Natural killer cell (primary cell): ENCODE data around the gene ARG1. TPM values are rescaled to one million over a fixed set of nuclear protein-coding genes. Genes with fewer than 3 reads are reported as not detected.

Source experiments
- ATAC-seq, 3 donors: fragments of 150-1000 bp in 2 of 3; fragments of 200-7000 bp in 1 of 3; cut with Tn5 transposase; 1 replicate in 1 of 3; 2 replicates in 2 of 3; pipeline ENCODE4 v1.10.0; 2021; ENCODE audit warnings: mild to moderate bottlenecking in 2 of 3, moderate library complexity in 2 of 3
- DNase-seq, 2 donors: peaks; one replicate each; pipeline versions ENCODE4 v3.0.0 to v3.0.0-alpha.2; 2013 to 2021; ENCODE audit warnings: mixed read lengths in 1 of 2
- H3K27ac ChIP-seq: one replicate; pipeline ENCODE4 v1.5.1; 2013; ENCODE audit warnings: mild to moderate bottlenecking, low read length
- H3K27me3 ChIP-seq: one replicate; pipeline ENCODE4 v1.6.1; 2013; ENCODE audit warnings: low read length; ENCODE audit not compliant: control insufficient read depth, insufficient read depth
- H3K36me3 ChIP-seq: one replicate; pipeline ENCODE4 v1.6.1; 2013; ENCODE audit warnings: low read length; ENCODE audit not compliant: control insufficient read depth, insufficient read depth
- H3K4me1 ChIP-seq: one replicate; pipeline ENCODE4 v1.6.1; 2013; ENCODE audit warnings: low read length; ENCODE audit not compliant: control insufficient read depth, insufficient read depth
- H3K4me3 ChIP-seq: one replicate; pipeline ENCODE4 v1.5.1; 2013; ENCODE audit warnings: low read length
- H3K9me3 ChIP-seq: one replicate; pipeline ENCODE4 v1.6.1; 2013; ENCODE audit warnings: low read length; ENCODE audit not compliant: control insufficient read depth, insufficient read depth
- H3K27ac Mint-ChIP-seq, 2 donors: one replicate each; pipeline ENCODE4 v1.8.0; 2022; ENCODE audit warnings: mild to moderate bottlenecking in 2 of 2, mixed read lengths in 2 of 2, moderate library complexity in 1 of 2
- H3K27me3 Mint-ChIP-seq, 2 donors: one replicate each; pipeline ENCODE4 v1.8.0; 2022; ENCODE audit warnings: low read depth in 2 of 2, mixed read lengths in 2 of 2
- H3K36me3 Mint-ChIP-seq: one replicate; pipeline ENCODE4 v1.8.0; 2022; ENCODE audit warnings: mixed read lengths
- H3K4me1 Mint-ChIP-seq, 2 donors: one replicate each; pipeline ENCODE4 v1.8.0; 2022; ENCODE audit warnings: mixed read lengths in 2 of 2
- H3K4me3 Mint-ChIP-seq: one replicate; pipeline ENCODE4 v1.8.0; 2022; ENCODE audit warnings: mild to moderate bottlenecking, moderate library complexity, mixed read lengths
- H3K9me3 Mint-ChIP-seq, 2 donors: one replicate each; pipeline ENCODE4 v1.8.0; 2022; ENCODE audit warnings: mixed read lengths in 2 of 2
- WGBS: methylation state at CpG from one replicate; pipeline ENCODE4 v1.1.7; 2013; ENCODE audit warnings: missing lambda C conversion rate; ENCODE audit not compliant: insufficient coverage; 5-methylcytosine and 5-hydroxymethylcytosine counted together
- intact Hi-C: fragments of 100-400 bp; cut with micrococcal nuclease; formaldehyde crosslinking; loops from one replicate; pipeline ENCODE4 v1.14.2; 2022
- total RNA-seq, 4 donors: library from RNA; stranded (reverse); fragments of 120-200 nt in 1 of 4; gene quantifications; one replicate each; pipeline versions ENCODE4 v1.2.3 to v1.2.4, GENCODE V29; 2013 to 2022
- TF ChIP-seq, protein P1 (sequence below): fragments of 200-600 bp; IDR thresholded peaks from one replicate; pipeline ENCODE4 v1.8.0; 2022; ENCODE audit warnings: antibody characterized with exemption

Gene ARG1
- total RNA-seq, 3 donors from 2014 or later (not counting 1 experiment from before 2014, with no cell fraction given), result not detected

GRCh38 chr6:131565056-131565455, 8.0 kb upstream of the ARG1 start:
- H3K36me3 ChIP-seq, result no peaks in the 10 kb centered on the region
- H3K4me3 Mint-ChIP-seq, result no peak overlapping the region
- H3K27me3 Mint-ChIP-seq, result peaks cover 6 to 9% of the 10 kb centered on the region in 2 donors
- H3K27ac ChIP-seq, result no peak overlapping the region
- no peak overlapping the region for H3K4me3 ChIP-seq
- no peaks in the 10 kb centered on the region for H3K9me3 ChIP-seq
- TF ChIP-seq, protein P1, sequence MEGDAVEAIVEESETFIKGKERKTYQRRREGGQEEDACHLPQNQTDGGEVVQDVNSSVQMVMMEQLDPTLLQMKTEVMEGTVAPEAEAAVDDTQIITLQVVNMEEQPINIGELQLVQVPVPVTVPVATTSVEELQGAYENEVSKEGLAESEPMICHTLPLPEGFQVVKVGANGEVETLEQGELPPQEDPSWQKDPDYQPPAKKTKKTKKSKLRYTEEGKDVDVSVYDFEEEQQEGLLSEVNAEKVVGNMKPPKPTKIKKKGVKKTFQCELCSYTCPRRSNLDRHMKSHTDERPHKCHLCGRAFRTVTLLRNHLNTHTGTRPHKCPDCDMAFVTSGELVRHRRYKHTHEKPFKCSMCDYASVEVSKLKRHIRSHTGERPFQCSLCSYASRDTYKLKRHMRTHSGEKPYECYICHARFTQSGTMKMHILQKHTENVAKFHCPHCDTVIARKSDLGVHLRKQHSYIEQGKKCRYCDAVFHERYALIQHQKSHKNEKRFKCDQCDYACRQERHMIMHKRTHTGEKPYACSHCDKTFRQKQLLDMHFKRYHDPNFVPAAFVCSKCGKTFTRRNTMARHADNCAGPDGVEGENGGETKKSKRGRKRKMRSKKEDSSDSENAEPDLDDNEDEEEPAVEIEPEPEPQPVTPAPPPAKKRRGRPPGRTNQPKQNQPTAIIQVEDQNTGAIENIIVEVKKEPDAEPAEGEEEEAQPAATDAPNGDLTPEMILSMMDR, result no peak
- no peaks in the 10 kb centered on the region for H3K36me3 Mint-ChIP-seq
- intact Hi-C loops, result no loop called here
- H3K4me1 Mint-ChIP-seq, result no peaks in the 10 kb centered on the region
- ATAC-seq, result no peak
- H3K27ac Mint-ChIP-seq, result no peak overlapping the region
- whole genome bisulfite sequencing, result 71% methylated on average over 1 of the region's 2 CpGs
- DNase-seq, result no peak
- no peaks in the 10 kb centered on the region for H3K4me1 ChIP-seq
- no peaks in the 10 kb centered on the region for H3K9me3 Mint-ChIP-seq
- H3K27me3 ChIP-seq, result no peaks in the 10 kb centered on the region

DNA sequence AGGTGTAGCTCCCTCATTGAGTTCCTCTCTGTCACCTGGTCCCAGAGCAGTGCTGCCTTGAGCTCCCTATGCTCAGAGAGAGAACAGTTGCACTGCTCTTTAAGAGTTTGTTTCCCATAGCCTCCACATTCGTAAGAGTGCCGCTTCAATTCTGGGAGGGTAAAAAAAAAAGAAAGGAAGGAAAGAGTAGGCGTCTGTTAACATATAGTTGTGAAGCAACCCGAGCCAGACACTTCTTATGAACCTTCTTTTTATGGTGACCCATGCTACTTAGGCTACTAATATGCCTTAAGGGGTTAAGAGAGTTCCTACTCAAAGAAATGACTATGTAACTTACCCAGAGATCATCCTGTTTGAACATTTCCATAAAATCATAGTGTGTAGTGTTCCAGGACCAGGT, 4.3 kb upstream of the ARG1 start:
- no peaks in the 10 kb centered on the region for H3K9me3 ChIP-seq

DNA sequence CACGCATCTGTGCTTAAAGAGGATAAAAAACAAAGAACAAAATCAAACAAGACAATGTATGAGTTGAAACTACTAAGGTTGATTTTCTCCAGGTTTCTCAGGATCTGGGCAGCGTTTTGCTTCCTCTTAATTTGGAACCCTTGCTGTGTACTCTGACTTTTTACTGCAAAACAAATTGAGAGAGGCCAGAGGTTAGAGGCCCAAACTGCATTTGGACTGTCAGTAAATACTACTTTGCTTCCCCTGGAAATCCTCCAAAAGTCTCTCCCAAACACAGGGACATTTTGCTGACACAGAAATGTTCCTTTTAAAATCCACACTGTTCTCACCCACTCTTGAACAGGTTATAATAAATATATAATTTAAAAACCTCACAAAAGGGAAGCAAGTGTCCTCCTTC, 1.1 kb downstream of the ARG1 start:
- H3K36me3 Mint-ChIP-seq, result peaks cover 8% of the 10 kb centered on the region

More for the DNA sequence above, 4.3 kb upstream of the ARG1 start:
- Histone ChIP-seq H3K27ac (no peak overlapping the region), H3K4me3 (no peak overlapping the region), H3K4me1 (no peaks in the 10 kb centered on the region), H3K27me3 (no peaks in the 10 kb centered on the region), H3K36me3 (no peaks in the 10 kb centered on the region)
- 60% methylated on average over 3 of the region's 4 CpGs for WGBS
- Mint-ChIP-seq H3K27me3 (peaks cover 2 to 4% of the 10 kb centered on the region in 2 donors), H3K36me3 (peaks cover 8% of the 10 kb centered on the region), H3K9me3 (no peaks in the 10 kb centered on the region), H3K27ac (no peak overlapping the region), H3K4me1 (no peaks in the 10 kb centered on the region), H3K4me3 (no peak overlapping the region)
- ATAC-seq (no peak), DNase-seq (no peak)
- intact Hi-C loops, result no loop called here
- TF ChIP-seq, protein P1, result no peak

DNA sequence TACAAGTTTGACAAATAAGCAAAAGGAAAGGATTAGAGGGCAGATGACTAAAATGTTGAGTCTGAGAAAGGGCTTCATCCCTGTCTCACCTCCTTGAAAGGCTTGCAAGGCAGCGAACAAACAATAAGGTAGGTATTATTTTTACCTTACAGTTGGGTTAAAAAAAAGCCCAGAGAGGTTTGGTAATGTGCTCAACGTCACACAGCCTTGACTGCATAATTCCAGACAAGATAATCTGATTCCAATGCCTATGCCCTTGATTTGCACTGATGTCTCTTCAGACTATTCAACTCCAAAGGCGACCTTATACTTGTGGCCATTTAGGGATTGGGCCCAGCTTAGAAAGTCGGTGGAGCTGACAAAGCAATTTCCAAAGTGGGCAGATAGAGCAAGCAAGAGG, 1.7 kb downstream of the ARG1 start:
- no peak for ATAC-seq
- WGBS, result 98% methylated on average over 4 of the region's 4 CpGs
- H3K36me3 Mint-ChIP-seq, result peaks cover 8% of the 10 kb centered on the region

More for the DNA sequence above, 1.1 kb downstream of the ARG1 start:
- Histone ChIP-seq H3K27ac (no peak overlapping the region), H3K9me3 (no peaks in the 10 kb centered on the region), H3K36me3 (peaks cover 7% of the 10 kb centered on the region), H3K4me3 (no peak overlapping the region), H3K4me1 (no peaks in the 10 kb centered on the region), H3K27me3 (no peaks in the 10 kb centered on the region)
- no peaks in the 10 kb centered on the region for H3K27me3 Mint-ChIP-seq
- intact Hi-C loops, result no loop called here
- DNase-seq (no peak), ATAC-seq (no peak)
- H3K9me3 Mint-ChIP-seq, result no peaks in the 10 kb centered on the region
- WGBS, result 97% methylated on average over 2 of the region's 2 CpGs
- no peak overlapping the region for H3K4me3 Mint-ChIP-seq
- TF ChIP-seq, protein P1, result no peak
- no peak overlapping the region for H3K27ac Mint-ChIP-seq
- no peaks in the 10 kb centered on the region for H3K4me1 Mint-ChIP-seq

More for the DNA sequence above, 1.7 kb downstream of the ARG1 start:
- H3K27me3 Mint-ChIP-seq, result no peaks in the 10 kb centered on the region
- TF ChIP-seq, protein P1, result no peak
- intact Hi-C loops, result no loop called here
- DNase-seq, result no peak
- H3K9me3 Mint-ChIP-seq, result no peaks in the 10 kb centered on the region
- H3K4me1 Mint-ChIP-seq, result no peaks in the 10 kb centered on the region
- Histone ChIP-seq H3K36me3 (peaks cover 7% of the 10 kb centered on the region), H3K27me3 (no peaks in the 10 kb centered on the region), H3K4me1 (no peaks in the 10 kb centered on the region), H3K4me3 (no peak overlapping the region), H3K27ac (no peak overlapping the region), H3K9me3 (no peaks in the 10 kb centered on the region)
- no peak overlapping the region for H3K4me3 Mint-ChIP-seq
- H3K27ac Mint-ChIP-seq, result no peak overlapping the region
